DND-41 (cell line): ENCODE measurements around the gene CCDC68.

Experiments
- ATAC-seq: fragments of 200-7000 bp; cut with Tn5 transposase; 3 replicates; pipeline ENCODE4 v1.9.1; 2021; ENCODE audit warnings: low read depth; ENCODE audit not compliant: insufficient read depth
- DNase-seq: peaks from one replicate; pipeline ENCODE4 v3.0.0-alpha.2; 2020
- H2AFZ ChIP-seq: 2 replicates; pipeline ENCODE4 v1.6.0; 2012; ENCODE audit warnings: low read depth, low read length
- H3K27ac ChIP-seq: 2 replicates; pipeline ENCODE4 v1.5.1; 2012; ENCODE audit warnings: low read length, inconsistent platforms
- H3K27me3 ChIP-seq: fragments of 200-600 bp; sonication (generic); 2 replicates; pipeline ENCODE4 v1.6.0; 2012; ENCODE audit warnings: low read length, mild to moderate bottlenecking, inconsistent platforms; ENCODE audit not compliant: insufficient read depth, poor library complexity
- H3K36me3 ChIP-seq: 2 replicates; pipeline ENCODE4 v1.5.1; 2012; ENCODE audit warnings: low read length, inconsistent platforms; ENCODE audit not compliant: insufficient read depth
- H3K4me1 ChIP-seq: 2 replicates; pipeline ENCODE4 v1.5.1; 2012; ENCODE audit warnings: mild to moderate bottlenecking, low read length; ENCODE audit not compliant: insufficient read depth
- H3K4me2 ChIP-seq: 2 replicates; pipeline ENCODE4 v1.6.0; 2012; ENCODE audit warnings: mild to moderate bottlenecking, moderate library complexity, low read length, inconsistent platforms; ENCODE audit not compliant: insufficient read depth
- H3K4me3 ChIP-seq, 2 experiments: fragments of 200-600 bp in 1 of 2; shearing (Covaris generic) in 1 of 2; 2 replicates each; pipeline ENCODE4 v1.5.1; 2012 to 2016; ENCODE audit warnings: inconsistent platforms in 2 of 2, low read length in 2 of 2, mild to moderate bottlenecking in 2 of 2, low read depth in 1 of 2, moderate library complexity in 1 of 2
- H3K79me2 ChIP-seq: 2 replicates; pipeline ENCODE4 v1.6.0; 2012; ENCODE audit warnings: low read length, inconsistent platforms; ENCODE audit not compliant: insufficient read depth
- H3K9ac ChIP-seq: 2 replicates; pipeline ENCODE4 v1.6.0; 2012; ENCODE audit warnings: low read depth, mild to moderate bottlenecking, inconsistent platforms, low read length, moderate library complexity
- H3K9me3 ChIP-seq: 2 replicates; pipeline ENCODE4 v1.5.1; 2012; ENCODE audit warnings: low read length, moderate library complexity, mild to moderate bottlenecking, inconsistent platforms; ENCODE audit not compliant: insufficient read depth, severe bottlenecking
- H4K20me1 ChIP-seq: 2 replicates; pipeline ENCODE4 v1.6.0; 2012; ENCODE audit warnings: low read length; ENCODE audit not compliant: insufficient read depth
- CTCF ChIP-seq: IDR thresholded peaks from 2 replicates; pipeline ENCODE4 v1.5.1; 2012; ENCODE audit warnings: borderline replicate concordance, low read length, moderate library complexity, mild to moderate bottlenecking; ENCODE audit not compliant: poor library complexity, severe bottlenecking; ENCODE audit errors: extremely low read depth
- EZH2 ChIP-seq: IDR thresholded peaks from 3 replicates; pipeline ENCODE4 v1.6.1; 2012; ENCODE audit warnings: borderline replicate concordance, low read depth, mild to moderate bottlenecking, moderate library complexity, low read length, inconsistent platforms; ENCODE audit not compliant: severe bottlenecking

CCDC68 gene

DNA sequence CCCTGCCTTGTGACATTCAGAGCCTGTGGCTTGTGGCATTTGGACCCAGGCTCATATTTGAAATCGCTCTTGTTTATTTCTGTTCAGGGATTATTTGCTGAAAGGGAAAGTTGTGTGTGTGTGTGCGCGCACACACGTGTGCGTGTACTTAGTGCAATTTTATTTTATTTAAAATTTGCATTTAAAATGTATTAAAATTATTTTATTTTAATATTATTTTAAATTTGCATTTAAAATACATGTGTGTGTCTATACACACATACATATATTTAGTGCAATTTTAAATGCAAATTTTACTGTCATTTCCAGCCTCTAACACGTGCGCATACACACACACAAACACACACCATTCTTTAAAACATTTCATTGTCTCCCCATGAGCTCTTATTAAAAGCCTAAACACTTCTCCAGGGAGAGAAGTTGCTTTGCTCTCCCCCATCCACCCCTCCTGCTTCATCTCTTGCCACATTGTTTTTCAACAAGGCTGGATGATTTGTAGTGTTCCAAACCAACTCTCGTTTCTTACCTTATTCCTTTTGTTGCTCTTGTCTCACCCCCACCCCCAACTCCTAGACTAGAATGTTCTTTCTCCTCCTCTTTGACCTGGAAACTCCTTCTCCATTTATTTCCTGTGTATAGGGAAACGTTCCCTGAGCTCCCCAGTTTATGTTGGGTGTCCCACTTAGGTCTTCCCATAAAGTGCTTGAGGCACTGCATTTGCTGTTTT is 3.8 kb upstream of the CCDC68 start:
- Histone ChIP-seq H3K9ac (no peak overlapping the region), H3K4me2 (no peak overlapping the region), H3K9me3 (no peaks in the 10 kb centered on the region), H3K79me2 (no peaks in the 10 kb centered on the region), H3K36me3 (no peaks in the 10 kb centered on the region), H4K20me1 (no peaks in the 10 kb centered on the region), H3K27me3 (no peaks in the 10 kb centered on the region), H3K27ac (no peak overlapping the region), H2AFZ (no peak overlapping the region), H3K4me3 (no peak overlapping the region), H3K4me1 (no peaks in the 10 kb centered on the region)
- no peak for DNase-seq
- no peak for ATAC-seq
- no peak for TF ChIP-seq EZH2
- TF ChIP-seq CTCF = no peak

DNA sequence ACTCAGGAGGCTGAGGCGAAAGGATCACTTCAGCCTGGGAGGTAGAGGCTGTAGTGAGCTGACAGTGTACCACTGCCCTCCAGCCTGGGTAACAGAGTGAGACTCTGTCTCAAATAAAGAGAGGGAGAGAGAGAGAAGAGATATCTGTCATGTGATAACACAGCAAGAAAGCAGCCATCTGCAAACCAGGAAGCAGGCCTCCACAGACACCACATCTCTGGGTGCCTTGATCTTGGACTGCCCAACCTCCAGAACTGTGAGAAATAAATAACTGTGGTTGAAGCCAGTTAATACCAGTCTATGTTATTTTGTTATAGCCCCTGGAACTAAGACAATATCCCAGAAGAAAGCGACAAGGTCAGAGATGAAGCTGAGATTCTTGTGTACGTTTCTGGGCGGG is 2.6 kb upstream of the CCDC68 start:
- ATAC-seq (no peak; the same call in 2 of the 3 replicates), DNase-seq (no peak)
- no peaks in the 10 kb centered on the region for H3K79me2 ChIP-seq
- no peak overlapping the region for H3K4me2 ChIP-seq
- H3K9me3 ChIP-seq = no peaks in the 10 kb centered on the region
- no peaks in the 10 kb centered on the region for H3K27me3 ChIP-seq
- TF ChIP-seq CTCF (no peak), EZH2 (no peak)
- no peak overlapping the region for H3K4me3 ChIP-seq
- H3K27ac ChIP-seq = no peak overlapping the region
- no peaks in the 10 kb centered on the region for H4K20me1 ChIP-seq
- no peaks in the 10 kb centered on the region for H3K4me1 ChIP-seq
- H3K36me3 ChIP-seq = no peaks in the 10 kb centered on the region
- H3K9ac ChIP-seq = no peak overlapping the region
- no peak overlapping the region; the same call in 1 of the 2 replicates for H2AFZ ChIP-seq

- Histone ChIP-seq H3K4me1 (no peaks in the 10 kb centered on the region), H3K4me2 (no peak overlapping the region), H2AFZ (no peak overlapping the region), H3K79me2 (no peaks in the 10 kb centered on the region), H3K27ac (no peak overlapping the region), H3K9me3 (no peaks in the 10 kb centered on the region), H3K9ac (no peak overlapping the region), H3K36me3 (no peaks in the 10 kb centered on the region), H4K20me1 (no peaks in the 10 kb centered on the region), H3K27me3 (no peaks in the 10 kb centered on the region), H3K4me3 (no peak overlapping the region)
- no peak for ATAC-seq
- no peak for DNase-seq
- TF ChIP-seq CTCF (no peak), EZH2 (no peak)
These were observed 1.8 kb upstream of the CCDC68 start for GRCh38 chr18:54961016-54961423.
